H9 (cell line): ENCODE data around the gene CUEDC1. TPM values are rescaled to one million over a fixed set of nuclear protein-coding genes. Genes with fewer than 3 reads are reported as not detected.
A peak's percentile ranks its signal among the peaks of the same experiment; 100 is the strongest.

Experiments used
- DNase-seq: peaks from one replicate; pipeline ENCODE4 v3.0.0-alpha.2; 2017
- H2AFZ ChIP-seq: one replicate; pipeline ENCODE4 v1.6.1; 2013; ENCODE audit warnings: mild to moderate bottlenecking, low read length, control low read depth, moderate library complexity
- H2AK5ac ChIP-seq: 2 replicates; pipeline ENCODE4 v1.6.1; 2013; ENCODE audit warnings: low read length, control low read depth, mixed read lengths; ENCODE audit not compliant: insufficient read length
- H2BK120ac ChIP-seq: one replicate; pipeline ENCODE4 v1.6.1; 2013; ENCODE audit warnings: low read depth, mild to moderate bottlenecking, low read length, control low read depth, inconsistent platforms; ENCODE audit not compliant: poor library complexity, severe bottlenecking
- H2BK12ac ChIP-seq: 2 replicates; pipeline ENCODE4 v1.6.1; 2013; ENCODE audit warnings: low read length, control low read depth, mixed read lengths, low read depth; ENCODE audit not compliant: insufficient read length
- H2BK15ac ChIP-seq: 2 replicates; pipeline ENCODE4 v1.6.1; 2013; ENCODE audit warnings: low read depth, low read length, control low read depth
- H2BK20ac ChIP-seq: one replicate; pipeline ENCODE4 v1.6.1; 2013; ENCODE audit warnings: low read depth, mild to moderate bottlenecking, low read length, control low read depth, inconsistent platforms; ENCODE audit not compliant: poor library complexity, severe bottlenecking
- H2BK5ac ChIP-seq: 2 replicates; pipeline ENCODE4 v1.6.1; 2013; ENCODE audit warnings: low read length, control low read depth, mixed read lengths; ENCODE audit not compliant: insufficient read length
- H3K14ac ChIP-seq: 2 replicates; pipeline ENCODE4 v1.6.1; 2013; ENCODE audit warnings: low read length, control low read depth; ENCODE audit not compliant: insufficient read depth
- H3K18ac ChIP-seq: 2 replicates; pipeline ENCODE4 v1.6.1; 2013; ENCODE audit warnings: low read depth, mild to moderate bottlenecking, mixed read lengths, low read length, control low read depth; ENCODE audit not compliant: insufficient read length
- H3K23ac ChIP-seq: 2 replicates; pipeline ENCODE4 v1.6.1; 2013; ENCODE audit warnings: low read length, control low read depth, mixed read lengths, low read depth; ENCODE audit not compliant: insufficient read length
- H3K23me2 ChIP-seq: 2 replicates; pipeline ENCODE4 v1.6.1; 2013; ENCODE audit warnings: low read depth, mild to moderate bottlenecking, mixed read lengths, low read length, control low read depth; ENCODE audit not compliant: insufficient read length, poor library complexity, severe bottlenecking
- H3K27ac ChIP-seq: 2 replicates; pipeline ENCODE4 v1.5.1; 2013; ENCODE audit warnings: low read length, control low read depth, mixed read lengths, low read depth; ENCODE audit not compliant: insufficient read length
- H3K27me3 ChIP-seq: 2 replicates; pipeline ENCODE4 v1.6.1; 2013; ENCODE audit warnings: low read length, control low read depth, inconsistent platforms; ENCODE audit not compliant: insufficient read depth
- H3K4ac ChIP-seq: 2 replicates; pipeline ENCODE4 v1.6.1; 2013; ENCODE audit warnings: low read depth, mild to moderate bottlenecking, control low read depth, inconsistent platforms, low read length, moderate library complexity
- H3K4me1 ChIP-seq: 2 replicates; pipeline ENCODE4 v1.6.1; 2013; ENCODE audit warnings: low read length, control low read depth, inconsistent platforms; ENCODE audit not compliant: insufficient read depth
- H3K4me2 ChIP-seq: 2 replicates; pipeline ENCODE4 v1.6.1; 2013; ENCODE audit warnings: low read length, control low read depth, mixed read lengths; ENCODE audit not compliant: insufficient read length, insufficient read depth
- H3K56ac ChIP-seq: 2 replicates; pipeline ENCODE4 v1.6.1; 2013; ENCODE audit warnings: low read depth, mild to moderate bottlenecking, mixed read lengths, low read length, control low read depth; ENCODE audit not compliant: insufficient read length
- H3K79me1 ChIP-seq: 2 replicates; pipeline ENCODE4 v1.6.1; 2013; ENCODE audit warnings: low read depth, mild to moderate bottlenecking, moderate library complexity, low read length, control low read depth, inconsistent platforms; ENCODE audit not compliant: insufficient read depth, poor library complexity, severe bottlenecking
- H3K79me2 ChIP-seq: 2 replicates; pipeline ENCODE4 v1.6.1; 2013; ENCODE audit warnings: low read length, control low read depth, inconsistent platforms; ENCODE audit not compliant: insufficient read depth
- H3K9ac ChIP-seq: 2 replicates; pipeline ENCODE4 v1.6.1; 2013; ENCODE audit warnings: low read length, control low read depth, mixed read lengths; ENCODE audit not compliant: insufficient read length; ENCODE audit errors: extremely low read depth
- H3K9me3 ChIP-seq: one replicate; pipeline ENCODE4 v1.6.1; 2013; ENCODE audit warnings: low read depth, low read length, inconsistent platforms; ENCODE audit not compliant: control insufficient read depth
- H3T11ph ChIP-seq: one replicate; pipeline ENCODE4 v1.6.1; 2013; ENCODE audit warnings: mild to moderate bottlenecking, low read length, control low read depth, inconsistent platforms
- H4K20me1 ChIP-seq: one replicate; pipeline ENCODE4 v1.6.1; 2013; ENCODE audit not compliant: control insufficient read depth, insufficient read length, insufficient read depth
- H4K5ac ChIP-seq: 2 replicates; pipeline ENCODE4 v1.6.1; 2013; ENCODE audit warnings: low read depth, mild to moderate bottlenecking, mixed read lengths, low read length, control low read depth; ENCODE audit not compliant: insufficient read length
- H4K8ac ChIP-seq: replicated peaks from 2 replicates; pipeline ENCODE4 v1.6.1; 2013; ENCODE audit warnings: low read length, control low read depth, mixed read lengths, low read depth; ENCODE audit not compliant: insufficient read length
- H4K91ac ChIP-seq: 2 replicates; pipeline ENCODE4 v1.6.1; 2013; ENCODE audit warnings: low read depth, mild to moderate bottlenecking, moderate library complexity, mixed read lengths, low read length, control low read depth; ENCODE audit not compliant: insufficient read length
- H3K27ac Mint-ChIP-seq, 3 experiments: 2 replicates in 2 of 3; 3 replicates in 1 of 3; pipeline ENCODE4 v1.8.0; 2020 to 2021; ENCODE audit warnings: mixed read lengths in 3 of 3, mild to moderate bottlenecking in 1 of 3, moderate library complexity in 1 of 3
- H3K27me3 Mint-ChIP-seq: 2 replicates; pipeline ENCODE4 v1.8.0; 2021; ENCODE audit warnings: low read depth, mild to moderate bottlenecking, moderate library complexity, mixed read lengths
- H3K36me3 Mint-ChIP-seq, 3 experiments: 2 replicates in 2 of 3; 3 replicates in 1 of 3; pipeline ENCODE4 v1.8.0; 2020 to 2021; ENCODE audit warnings: low read depth in 3 of 3, mixed read lengths in 3 of 3; ENCODE audit not compliant: insufficient read depth in 1 of 3
- H3K4me1 Mint-ChIP-seq, 2 experiments: 2 replicates each; pipeline ENCODE4 v1.8.0; 2020; ENCODE audit warnings: mixed read lengths in 2 of 2
- H3K4me3 Mint-ChIP-seq, 2 experiments: 2 replicates in 1 of 2; 3 replicates in 1 of 2; pipeline ENCODE4 v1.8.0; 2020 to 2021; ENCODE audit warnings: mild to moderate bottlenecking in 2 of 2, mixed read lengths in 2 of 2, moderate library complexity in 1 of 2
- H3K9me3 Mint-ChIP-seq, 2 experiments: 2 replicates in 1 of 2; 3 replicates in 1 of 2; pipeline ENCODE4 v1.8.0; 2020; ENCODE audit warnings: mild to moderate bottlenecking in 2 of 2, mixed read lengths in 2 of 2, moderate library complexity in 1 of 2
- CTCF ChIP-seq: fragments of 200-600 bp; sonication (generic); conservative IDR thresholded peaks from 3 replicates; pipeline ENCODE4 v1.8.0; 2021; ENCODE audit warnings: antibody characterized with exemption, mild to moderate bottlenecking
- WGBS: extraction: QIAGEN DNeasy Blood & Tissue Kit; methylation state at CpG from one replicate; pipeline ENCODE4 v1.1.7; 2013; ENCODE audit warnings: missing lambda C conversion rate, low lambda C conversion rate, mixed read lengths; ENCODE audit not compliant: insufficient read length; ENCODE audit errors: extremely low coverage; 5-methylcytosine and 5-hydroxymethylcytosine counted together
- total RNA-seq: library from RNA; stranded (reverse); gene quantifications from 2 replicates; pipeline ENCODE4 v1.2.1, GENCODE V29; 2021

CUEDC1 gene
- total RNA-seq, 1 experiment from 2014 or later = 7.3 TPM

- no peak overlapping the region for H3T11ph ChIP-seq
- no peaks in the 10 kb centered on the region for H3K9me3 ChIP-seq
- no CpG with 5 or more reads among the region's 8 CpGs for WGBS
- H2BK12ac ChIP-seq = no peak overlapping the region
- peaks cover 3% of the 10 kb centered on the region for H3K23me2 ChIP-seq
- H3K27me3 Mint-ChIP-seq = peaks cover 49% of the 10 kb centered on the region
- H4K20me1 ChIP-seq = peaks cover 4% of the 10 kb centered on the region
- H3K27ac ChIP-seq = no peak overlapping the region
- H4K91ac ChIP-seq = peak overlapping the region; percentile 9
- no peak overlapping the region for H3K18ac ChIP-seq
- H2AK5ac ChIP-seq = no peak overlapping the region
- H2BK120ac ChIP-seq = no peak overlapping the region
- H4K5ac ChIP-seq = no peak overlapping the region
- peaks cover 4 to 13% (median 9%) of the 10 kb centered on the region in 3 experiments; a peak in 3 of 7 replicates for H3K36me3 Mint-ChIP-seq
- TF ChIP-seq CTCF = no peak
- no peak overlapping the region for H2BK15ac ChIP-seq
- H3K4ac ChIP-seq = no peak overlapping the region
- H3K9me3 Mint-ChIP-seq = no peaks in the 10 kb centered on the region
- no peak overlapping the region for H3K4me2 ChIP-seq
- no peaks in the 10 kb centered on the region for H3K79me1 ChIP-seq
- H3K79me2 ChIP-seq = no peaks in the 10 kb centered on the region
- H3K27ac Mint-ChIP-seq = no peak overlapping the region
- no peak for DNase-seq
- no peak overlapping the region for H2BK5ac ChIP-seq
- H3K56ac ChIP-seq = no peak overlapping the region
- H3K4me1 Mint-ChIP-seq = peaks cover 58 to 63% of the 10 kb centered on the region in 2 experiments
- H3K4me1 ChIP-seq = peaks cover 25% of the 10 kb centered on the region
- no peak overlapping the region for H2AFZ ChIP-seq
- H3K9ac ChIP-seq = no peak overlapping the region
- no peak overlapping the region for H3K23ac ChIP-seq
- no peak overlapping the region for H2BK20ac ChIP-seq
- no peak overlapping the region for H3K14ac ChIP-seq
- H3K27me3 ChIP-seq = no peaks in the 10 kb centered on the region; the same call in 1 of the 2 replicates
- no peak overlapping the region for H4K8ac ChIP-seq
- H3K4me3 Mint-ChIP-seq = no peak overlapping the region
Measured at GRCh38 chr17:57871863-57872262, 83.3 kb downstream of the CUEDC1 start.
